GM18519 (cell line): Measurements from ENCODE around the gene GRIA3.
"Not testable (repeated sequence)": the region's sequence is repeated elsewhere in the genome, so short reads cannot be mapped to it uniquely, and the experiment has no call there.

Experiments used
- ATAC-seq: cut with Tn5 transposase; IDR thresholded peaks from one replicate; pipeline ENCODE4 v1.9.1; 2021; ENCODE audit warnings: mild to moderate bottlenecking, moderate library complexity; ENCODE audit not compliant: unreplicated experiment, low FRiP score

The GRIA3 gene

DNA sequence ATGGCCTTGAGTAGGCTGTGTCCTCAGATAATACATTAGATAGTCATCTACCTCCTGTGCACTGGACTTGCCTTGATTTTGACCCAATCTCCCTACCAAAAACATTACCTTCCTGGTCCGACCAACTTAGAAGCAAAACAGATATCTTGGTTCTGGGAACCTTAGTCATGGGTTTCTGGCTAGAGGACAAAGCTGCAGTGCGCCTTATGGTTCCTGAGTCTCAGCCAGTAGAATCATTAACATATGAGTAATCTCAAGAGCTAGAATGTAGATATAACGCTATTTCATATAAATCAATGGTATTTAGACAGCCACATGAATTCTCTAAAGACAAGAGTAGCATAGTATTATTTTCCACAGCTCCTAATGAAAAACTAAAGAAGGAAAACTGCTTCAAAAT, 83.1 kb downstream of the GRIA3 start:
- ATAC-seq = no peak

DNA sequence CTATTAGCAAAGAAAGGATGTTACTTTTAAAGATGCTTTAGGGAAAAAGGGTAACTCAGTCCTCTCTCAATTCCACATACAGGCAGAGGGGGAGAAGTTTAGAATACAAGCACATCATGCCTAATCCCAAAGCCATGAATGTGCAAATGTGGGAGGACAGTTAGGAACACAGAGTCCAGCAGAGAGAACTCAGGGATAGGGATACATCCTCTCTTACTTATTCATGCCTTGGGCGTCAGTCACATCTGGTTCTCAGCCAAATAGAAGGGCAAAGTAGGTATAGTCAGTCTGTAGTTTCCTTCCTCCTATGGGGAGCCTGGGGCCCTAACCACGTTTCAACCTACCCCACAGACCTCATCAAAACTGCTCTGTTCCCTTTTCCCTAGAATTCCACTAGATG, 87.8 kb downstream of the GRIA3 start:
- ATAC-seq = no peak

DNA sequence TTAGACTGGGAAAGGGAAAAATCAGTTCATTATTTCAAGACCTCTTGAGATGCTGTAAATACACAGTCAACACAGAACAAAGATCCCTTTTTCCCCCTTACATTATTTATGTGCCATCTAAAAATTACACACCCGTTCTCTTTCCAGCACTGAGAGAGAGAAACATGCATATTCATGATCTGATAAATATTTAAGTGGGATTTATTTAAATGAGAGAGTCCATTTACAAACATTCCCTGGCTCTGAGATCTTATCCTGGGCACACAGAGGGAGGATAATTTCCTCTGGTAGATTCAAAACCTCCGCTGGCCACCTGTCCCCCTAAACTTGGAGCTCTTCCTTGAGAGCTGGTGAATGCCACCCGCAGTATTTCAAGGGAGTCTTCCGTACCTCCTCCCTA, 88.6 kb downstream of the GRIA3 start:
- ATAC-seq = no peak

DNA sequence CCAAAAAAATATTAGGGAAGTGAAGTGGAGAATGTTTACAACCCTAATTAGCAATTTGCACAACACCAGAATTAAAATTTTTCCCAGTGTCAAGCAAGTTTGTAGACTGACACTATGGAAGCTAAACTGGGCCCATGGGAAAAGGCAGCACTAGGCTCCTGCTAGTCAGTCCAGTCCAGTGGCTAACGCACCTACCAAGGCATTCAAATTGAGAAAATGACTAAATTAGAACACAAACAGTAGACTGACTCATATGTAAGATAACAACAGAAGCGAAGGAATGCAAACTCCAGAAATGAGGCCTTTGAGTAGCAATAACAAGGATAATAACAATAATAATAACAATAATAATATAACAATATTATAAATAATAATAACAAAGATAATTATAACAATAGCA, 90.7 kb downstream of the GRIA3 start:
- ATAC-seq = no peak

DNA sequence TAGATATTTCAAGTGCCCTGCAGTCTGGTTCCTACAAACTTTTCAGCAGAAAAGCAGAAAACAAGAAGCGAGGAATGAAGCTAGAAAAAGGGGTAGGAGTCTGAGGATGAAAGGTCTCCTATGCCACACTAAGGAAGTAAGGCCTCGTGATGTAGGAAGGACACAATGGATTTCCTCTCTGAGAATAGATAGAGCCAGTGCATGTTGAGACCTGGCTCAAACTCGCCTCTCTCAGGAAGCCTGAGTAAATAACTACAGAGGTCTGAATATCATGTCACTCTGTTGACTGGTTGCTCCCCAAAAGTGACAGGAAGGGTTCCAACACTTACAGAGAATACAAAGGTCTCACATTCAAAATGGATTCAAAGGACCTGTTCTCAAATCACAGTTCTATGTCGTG, 93.3 kb downstream of the GRIA3 start:
- ATAC-seq = no peak

DNA sequence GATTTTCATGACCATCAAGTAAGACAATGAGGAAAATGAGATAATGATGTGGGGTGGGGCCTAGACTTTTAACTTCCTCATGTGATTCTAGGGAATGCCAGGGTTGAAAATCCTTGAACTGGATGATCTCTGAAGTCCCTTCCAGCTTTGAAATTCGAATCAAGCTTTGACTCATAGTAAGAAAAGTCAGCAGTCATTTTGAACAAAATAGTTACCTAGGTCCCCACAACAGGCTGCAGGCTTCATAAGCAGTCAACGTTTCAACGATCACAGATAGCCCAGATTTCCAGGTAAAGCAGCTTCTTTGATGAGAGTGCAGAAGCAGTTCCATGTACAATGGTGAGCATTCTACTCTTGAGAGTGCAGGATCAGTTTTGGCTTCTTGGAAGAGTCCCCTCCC, 93.7 kb downstream of the GRIA3 start:
- no peak for ATAC-seq

DNA sequence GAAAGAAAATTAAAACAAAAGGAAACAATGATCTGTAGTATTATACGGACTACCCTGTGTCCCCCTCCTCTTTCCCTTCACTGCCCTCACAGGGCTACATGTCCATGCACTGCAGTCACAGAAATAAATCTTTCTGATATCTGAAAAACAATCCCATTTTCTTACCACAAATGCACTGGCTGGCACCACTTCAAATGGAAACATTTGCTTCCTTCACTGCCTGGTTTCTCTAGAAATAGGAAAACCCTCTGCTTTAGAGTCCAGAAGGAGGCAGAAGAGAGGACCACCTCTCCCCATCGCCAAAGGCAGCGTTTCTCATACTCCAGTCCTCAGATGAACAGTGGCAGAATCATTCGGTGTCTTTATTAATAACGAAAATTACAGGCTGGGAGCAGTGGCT, 98.2 kb downstream of the GRIA3 start:
- no peak for ATAC-seq

DNA sequence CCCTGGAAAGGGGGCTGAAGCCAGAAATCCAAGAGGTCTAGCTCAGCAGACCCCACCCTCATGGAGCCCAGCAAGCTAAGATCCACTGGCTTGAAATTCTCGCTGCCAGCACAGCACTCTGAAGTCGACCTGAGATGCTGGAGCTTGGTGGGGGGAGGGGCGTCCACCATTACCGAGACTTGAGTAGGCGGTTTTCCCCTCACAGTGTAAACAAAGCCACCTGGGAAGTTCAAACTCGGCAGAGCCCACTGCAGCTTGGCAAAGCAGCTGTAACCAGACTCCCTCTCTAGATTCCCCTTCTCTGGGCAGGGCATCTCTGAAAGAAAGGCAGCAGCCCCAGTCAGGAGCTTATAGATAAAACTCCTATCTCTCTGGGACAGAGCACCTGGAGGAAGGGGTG, 99.3 kb downstream of the GRIA3 start:
- not testable (repeated sequence) for ATAC-seq

DNA sequence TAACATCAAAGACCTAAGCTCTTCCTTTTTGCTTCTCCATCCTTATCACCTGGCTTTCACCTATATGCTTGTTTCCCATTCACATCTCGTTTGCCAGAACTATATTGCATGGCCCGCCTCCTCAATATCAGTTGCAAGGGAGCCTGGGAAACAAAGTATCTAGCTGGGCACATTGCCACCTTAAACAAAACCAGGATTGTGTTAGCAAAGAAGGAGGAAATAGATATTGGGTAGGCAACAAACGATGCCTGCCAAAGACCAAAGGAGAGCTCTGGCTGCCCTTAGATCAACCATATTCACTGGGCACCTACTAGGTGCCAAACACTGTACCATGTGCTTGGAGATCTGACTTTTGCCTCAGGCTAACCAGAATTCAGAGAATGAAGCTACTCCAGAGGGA, 107.5 kb downstream of the GRIA3 start:
- no peak for ATAC-seq

DNA sequence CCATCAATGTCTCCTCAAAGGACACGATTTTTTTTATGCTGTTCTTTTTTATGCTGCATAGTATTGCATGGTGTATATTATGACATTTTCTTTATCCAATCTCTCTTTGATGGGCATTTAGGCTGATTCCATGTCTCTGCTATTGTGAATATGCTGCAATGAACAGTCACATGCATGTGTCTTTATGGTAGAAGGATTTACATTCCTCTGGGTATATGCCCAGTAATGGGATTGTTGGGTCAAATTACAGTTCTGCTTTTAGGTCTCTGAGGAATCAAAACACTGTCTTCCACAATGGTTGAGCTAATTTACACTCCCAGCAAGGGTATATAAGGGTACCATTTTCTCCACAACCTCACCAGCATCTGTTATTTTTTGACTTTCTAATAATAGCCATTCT, 113.9 kb downstream of the GRIA3 start:
- ATAC-seq = no peak

DNA sequence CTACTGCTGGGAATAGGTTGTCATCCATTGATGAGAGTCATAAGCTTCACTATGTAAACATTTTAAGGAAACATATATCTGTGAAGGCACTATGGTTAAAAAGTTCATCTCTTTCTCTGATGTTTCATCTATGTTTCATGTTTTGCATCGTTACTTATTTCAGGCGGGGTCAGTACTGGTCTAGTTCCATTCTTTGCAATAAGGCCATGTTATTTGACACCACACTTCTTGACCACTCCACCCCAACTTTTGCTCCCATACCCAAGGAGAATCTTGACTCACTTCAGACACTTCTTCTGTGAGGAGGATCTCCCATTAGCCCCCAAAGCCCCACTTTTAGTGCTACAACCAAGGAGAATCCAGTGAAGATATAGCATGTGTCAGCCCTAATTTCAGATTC, 119.4 kb downstream of the GRIA3 start:
- no peak for ATAC-seq

DNA sequence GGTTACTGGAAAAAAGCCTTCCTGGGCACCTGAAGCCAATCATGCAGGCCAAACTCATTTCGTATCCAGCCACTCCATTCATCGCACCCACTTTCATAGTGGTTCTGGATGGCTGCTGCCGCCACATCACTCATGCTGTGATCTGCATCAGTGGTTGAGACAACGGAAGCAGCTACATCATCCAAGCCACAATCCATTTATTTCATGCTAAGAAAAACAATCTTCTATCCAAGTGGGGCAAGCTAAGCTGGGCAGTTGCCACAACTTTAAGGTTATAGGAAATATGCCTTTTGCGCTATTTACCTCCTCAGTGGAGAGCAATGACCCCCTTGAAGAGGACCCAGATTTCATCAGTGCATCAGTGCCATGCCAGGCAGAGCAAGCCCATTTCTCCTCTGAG, 124.6 kb downstream of the GRIA3 start:
- ATAC-seq = no peak

DNA sequence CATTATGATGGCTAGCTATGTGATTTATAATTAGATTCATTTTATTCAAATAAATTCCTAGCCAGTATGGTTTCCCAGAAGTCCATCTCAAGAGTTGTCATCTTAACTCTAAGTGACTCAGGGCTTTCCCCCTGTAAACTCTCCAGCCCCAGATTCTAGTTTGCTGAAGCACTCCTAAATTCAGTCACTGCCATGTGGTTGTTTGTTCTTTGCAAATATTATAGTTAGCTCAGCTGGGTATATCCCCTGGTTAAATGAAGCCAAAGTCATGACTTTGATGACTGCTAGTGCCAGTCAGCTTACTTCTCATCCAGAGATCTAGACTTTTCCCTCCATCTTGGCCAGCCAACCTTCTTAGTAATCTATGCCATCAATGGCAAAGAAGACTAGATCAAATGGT, 126.0 kb downstream of the GRIA3 start:
- ATAC-seq = no peak

DNA sequence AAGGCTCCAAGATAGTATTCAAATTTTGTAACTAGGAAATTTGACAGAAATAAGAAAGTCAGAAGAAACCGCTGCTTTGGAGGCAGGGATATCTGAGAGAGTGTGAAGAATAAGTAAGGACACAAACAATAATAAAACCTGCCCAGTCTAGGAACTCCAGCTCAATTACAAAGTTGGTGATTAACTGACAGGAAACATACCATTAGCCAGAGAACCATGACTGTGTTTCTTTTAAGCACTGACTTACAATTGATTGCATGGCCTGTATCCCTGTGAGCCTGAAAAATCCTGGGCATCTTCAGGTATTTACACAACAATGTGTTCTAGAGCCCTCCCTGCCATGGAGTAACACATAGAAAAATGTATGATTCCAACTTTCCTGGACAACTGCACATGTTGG, 127.4 kb downstream of the GRIA3 start:
- no peak for ATAC-seq

DNA sequence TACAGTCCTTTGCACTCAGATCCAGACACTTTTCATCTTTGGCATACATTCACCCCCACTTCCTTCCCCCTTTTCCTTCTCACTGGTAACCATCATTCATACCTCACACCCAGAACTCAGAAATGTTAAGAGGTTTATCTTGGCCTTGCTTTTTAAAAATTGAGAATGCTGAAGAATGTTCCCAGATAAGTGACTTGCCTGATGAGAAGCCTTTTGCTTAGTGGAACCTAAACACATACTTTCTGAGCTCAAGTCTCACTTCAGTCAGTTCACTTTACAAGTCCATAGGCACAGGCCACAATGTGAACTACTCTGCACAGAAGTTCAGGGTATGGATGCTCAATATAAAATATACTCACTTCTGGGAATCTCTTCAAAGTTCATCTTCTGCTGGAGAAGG, 129.4 kb downstream of the GRIA3 start:
- ATAC-seq = no peak

DNA sequence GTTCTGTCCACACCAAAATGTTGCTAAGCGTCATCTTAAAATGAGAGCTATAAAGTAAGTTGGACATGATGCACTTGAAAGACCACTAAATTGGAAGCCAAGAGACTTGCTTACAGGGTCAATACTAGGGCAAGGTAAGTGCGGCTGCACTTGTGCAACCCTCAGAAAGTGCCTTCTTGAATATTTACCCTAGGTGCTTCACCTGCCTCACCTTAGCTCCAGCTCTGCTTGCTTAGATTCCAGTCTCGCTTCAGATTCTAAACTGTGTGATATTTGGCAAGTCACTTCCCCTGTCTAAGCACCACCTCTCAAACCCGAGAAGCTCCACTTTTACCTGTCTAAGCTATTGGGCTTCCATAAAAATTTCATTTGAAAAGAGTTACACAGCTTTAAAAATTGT, 136.5 kb downstream of the GRIA3 start:
- ATAC-seq = no peak

DNA sequence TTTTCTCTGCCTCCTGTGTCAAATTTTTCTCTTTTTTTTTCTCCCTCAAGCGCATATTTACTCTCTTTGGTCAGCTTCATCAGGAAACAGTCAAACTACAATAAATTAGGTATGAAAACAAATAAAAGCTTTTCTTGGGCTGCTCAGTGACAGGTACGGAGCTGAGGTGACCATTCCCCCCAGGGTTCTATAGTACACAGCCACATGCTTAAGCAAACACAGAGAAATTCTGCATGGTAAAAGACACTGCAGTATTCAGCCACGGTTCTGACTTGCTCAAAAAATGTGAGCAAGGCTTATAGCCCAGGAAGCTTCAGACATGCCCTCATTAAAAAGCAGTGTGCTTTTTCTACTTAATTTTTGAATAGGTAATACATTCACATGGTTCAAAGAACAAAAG, 138.5 kb downstream of the GRIA3 start:
- ATAC-seq = no peak

DNA sequence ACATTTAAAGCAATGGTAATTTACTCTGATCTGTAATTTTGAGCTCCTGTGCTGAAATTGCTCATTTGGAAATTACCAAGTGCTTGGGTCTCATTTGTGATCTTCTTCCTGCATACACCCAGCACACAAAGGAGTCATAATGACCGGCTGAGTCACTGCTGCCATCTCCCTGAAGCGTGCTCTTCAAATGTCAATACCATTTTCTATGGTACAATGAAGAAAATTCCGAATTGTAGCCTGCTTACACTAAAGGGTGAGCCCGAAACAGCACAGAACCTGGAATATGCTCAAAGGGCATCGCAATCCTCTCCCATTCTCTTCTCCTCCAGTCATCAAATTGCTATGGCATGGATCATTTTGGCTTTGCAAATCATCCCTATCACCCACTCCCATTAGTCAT, 140.5 kb downstream of the GRIA3 start:
- ATAC-seq = no peak

DNA sequence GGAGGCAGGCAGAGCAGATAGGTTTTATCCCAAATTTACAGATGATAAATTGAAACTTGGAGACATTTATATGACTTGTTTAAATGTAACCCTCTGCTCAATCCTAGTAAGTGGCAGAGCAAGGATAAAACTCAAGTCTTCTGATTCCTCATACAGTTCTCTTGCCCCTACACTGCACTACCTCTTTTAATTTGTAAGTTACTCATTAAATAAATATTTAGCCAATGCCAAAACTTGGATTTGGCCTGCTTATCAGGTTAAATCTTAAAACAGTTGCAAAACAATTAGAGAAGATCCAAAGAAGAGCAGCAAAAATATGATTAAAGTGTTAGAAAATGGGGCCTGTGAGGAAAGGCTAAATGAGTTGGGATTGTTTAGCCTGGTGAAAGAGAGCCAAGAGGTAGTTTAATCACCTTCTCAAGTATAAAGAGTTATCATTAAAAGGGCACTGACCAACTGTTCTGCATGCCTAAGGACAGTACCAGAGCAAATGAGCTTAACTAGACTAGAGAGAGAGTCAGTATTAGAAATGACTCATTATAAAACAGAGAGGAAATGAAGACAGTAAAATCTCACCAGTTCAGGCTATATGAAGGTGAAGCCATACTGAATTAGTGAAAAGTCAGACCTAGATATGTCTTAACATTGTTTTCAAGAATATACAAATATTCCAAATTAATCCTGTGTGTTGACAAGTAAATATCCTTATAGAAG, 146.3 kb downstream of the GRIA3 start:
- peak; percentile 97 for ATAC-seq

DNA sequence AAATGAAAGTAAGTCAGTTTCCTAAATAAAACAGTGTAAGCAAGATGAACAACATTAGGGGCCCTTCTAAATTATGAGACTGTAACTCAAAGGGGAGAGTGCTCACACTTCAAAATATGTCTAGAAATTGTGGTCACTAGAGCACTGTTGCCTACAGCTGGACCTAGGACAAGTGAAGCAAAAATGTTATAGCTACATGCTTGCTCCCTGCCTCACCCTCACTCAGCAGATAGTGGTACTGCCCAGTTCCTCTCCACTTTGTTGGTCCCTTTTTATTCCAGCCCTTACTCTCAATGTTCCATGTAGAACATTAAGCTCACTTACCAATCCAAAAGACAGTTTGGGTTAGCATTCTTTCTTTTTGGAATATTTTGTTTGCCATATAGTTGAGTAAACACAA, 147.3 kb downstream of the GRIA3 start:
- no peak for ATAC-seq

DNA sequence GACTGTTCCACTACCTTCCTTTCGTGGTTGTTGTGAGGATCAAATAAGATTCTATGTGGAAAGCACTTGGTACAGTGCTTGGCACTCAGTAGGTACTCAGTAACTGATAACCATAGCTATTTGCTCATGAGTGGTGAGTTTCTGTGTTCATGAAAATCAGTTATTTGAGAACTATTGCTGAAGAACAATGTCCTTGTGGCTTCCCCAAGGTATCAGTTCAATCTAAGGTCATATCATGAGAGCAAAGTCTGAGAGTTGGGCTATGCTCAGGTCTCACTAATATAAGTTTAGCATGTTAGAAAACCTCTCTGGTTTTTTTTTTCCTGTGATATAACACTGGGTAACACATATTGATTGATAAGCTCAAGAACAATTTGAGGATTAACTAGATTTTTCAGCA, 147.8 kb downstream of the GRIA3 start:
- no peak for ATAC-seq

DNA sequence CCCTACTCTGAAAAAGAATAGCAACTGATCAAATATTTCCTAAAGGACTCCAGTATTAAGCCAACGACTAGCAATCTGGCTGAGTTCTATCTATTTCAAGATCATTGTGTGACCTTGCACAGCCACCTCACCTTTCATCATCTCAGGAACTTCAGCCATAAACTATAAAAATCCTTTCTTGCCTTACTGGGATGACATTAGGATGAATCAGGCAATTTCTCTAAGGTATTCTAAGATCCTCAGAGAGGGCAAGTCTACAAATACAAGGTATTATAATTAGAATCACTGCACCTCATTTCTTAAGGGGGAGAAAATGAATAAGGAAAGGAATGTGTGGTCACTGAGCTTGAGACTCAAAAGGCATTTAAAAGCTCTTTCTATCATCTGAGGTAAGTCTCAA, 152.6 kb downstream of the GRIA3 start:
- no peak for ATAC-seq
